Ovary (tissue), 9 donors: ENCODE results near the gene GPR158. TPM values are rescaled to one million over a fixed set of nuclear protein-coding genes. Genes with fewer than 3 reads are reported as not detected.

Source experiments
- DNase-seq, 5 donors: peaks; one replicate each; pipeline ENCODE4 v3.0.0-alpha.2; 2019 to 2020
- H3K27ac ChIP-seq, 2 donors: fragments of 200-600 bp; one replicate each; pipeline versions ENCODE4 v1.5.1 to v1.8.0; 2019 to 2022
- H3K27me3 ChIP-seq: fragments of 200-600 bp; one replicate; pipeline ENCODE4 v1.8.0; 2022
- H3K36me3 ChIP-seq: fragments of 200-600 bp; sonication (generic); one replicate; pipeline ENCODE4 v1.5.1; 2019
- H3K4me1 ChIP-seq: one replicate; pipeline ENCODE4 v1.8.1; 2013; ENCODE audit warnings: mild to moderate bottlenecking, moderate library complexity; ENCODE audit not compliant: insufficient read depth
- H3K4me3 ChIP-seq: fragments of 200-600 bp; sonication (generic); one replicate; pipeline ENCODE4 v1.5.1; 2017
- H3K9me3 ChIP-seq, 2 donors: fragments of 200-600 bp in 1 of 2; sonication (generic) in 1 of 2; one replicate each; pipeline versions ENCODE4 v1.5.1 to v1.8.1; 2013 to 2019; ENCODE audit warnings: mild to moderate bottlenecking in 1 of 2, moderate library complexity in 1 of 2
- CTCF ChIP-seq, 3 donors: fragments of 450-650 bp in 2 of 3; fragments of 200-600 bp in 1 of 3; IDR thresholded peaks; one replicate each; pipeline versions ENCODE4 v1.5.1 to v1.8.0; 2016 to 2022; ENCODE audit warnings: antibody characterized with exemption in 3 of 3, mild to moderate bottlenecking in 1 of 3
- EP300 ChIP-seq: sonication (generic); formaldehyde crosslinking; IDR thresholded peaks from one replicate; pipeline ENCODE4 v1.6.1; 2017; ENCODE audit warnings: antibody characterized with exemption
- POLR2A ChIP-seq: fragments of 450-650 bp; IDR thresholded peaks from one replicate; pipeline ENCODE4 v1.6.1; 2017; ENCODE audit warnings: antibody characterized with exemption, mild to moderate bottlenecking, moderate library complexity
- WGBS, 3 donors: extraction: QIAGEN DNeasy Blood & Tissue Kit in 1 of 3; methylation state at CpG; one replicate each; pipeline versions ENCODE4 v1.1.5 to v1.1.7; 2013 to 2017; 5-methylcytosine and 5-hydroxymethylcytosine counted together
- intact Hi-C, 4 donors: fragments of 100-400 bp; cut with DNase I; formaldehyde crosslinking; loops; one replicate each; pipeline versions ENCODE4 v1.11.0 to v1.15.1; 2022 to 2023
- polyA plus RNA-seq, 2 donors: library from polyadenylated mRNA; stranded (reverse); fragments of 200-250 nt in 1 of 2; fragments of 350-450 nt in 1 of 2; fragmentation: Illumina TruSeq in 1 of 2; extraction: RNeasy Lipid Tissue Mini Kit (QIAGEN cat#74804) in 1 of 2; gene quantifications; one replicate each; pipeline ENCODE4 v1.2.3, GENCODE V29; 2013 to 2014
- total RNA-seq, 7 donors: library from RNA; depleted of rRNA in 2 of 7; stranded (reverse); fragments of >200 nt in 2 of 7; fragmentation: NEBNext Ultra II Directional in 3 of 7; extraction: Animal tissue kit (Norgen Biotek cat#: 25700) in 3 of 7; gene quantifications; one replicate each; pipeline versions ENCODE4 v1.1.0 to v1.2.4, GENCODE V29; 2016 to 2023
- donor health status: DM: no; HTN: no; CAD: no; lungs with moderate emphysema.
- donor health status: DM: no; HTN: no; CAD: no.
- donor health status: Bipolar disorder and iron deficiency.
- donor health status: DM: yes; HTN: yes; CAD: no.
- donor health status: DM: no; HTN: no; CAD: no.
- donor health status: DM: yes; HTN: yes; CAD: no.

Gene GPR158
- total and polyA plus RNA-seq, 9 donors = 0.10 to 0.47 (median 0.17) TPM; not detected in 1

GRCh38 chr10:25388862-25389206 lies 214.0 kb downstream of the GPR158 start:
- intact Hi-C loops = no loop called here
- H3K4me3 ChIP-seq = no peak overlapping the region
- no peaks in the 10 kb centered on the region for H3K36me3 ChIP-seq
- H3K4me1 ChIP-seq = no peaks in the 10 kb centered on the region
- TF ChIP-seq CTCF (IDR thresholded peaks at IDR 0.05) (no peak), EP300 (no peak), POLR2A (no peak)
- H3K27me3 ChIP-seq = no peaks in the 10 kb centered on the region
- no peak for DNase-seq
- H3K27ac ChIP-seq = no peak overlapping the region
- no peaks in the 10 kb centered on the region for H3K9me3 ChIP-seq

GRCh38 chr10:25390733-25391132 lies 215.9 kb downstream of the GPR158 start:
- Histone ChIP-seq H3K36me3 (no peaks in the 10 kb centered on the region), H3K4me3 (no peak overlapping the region), H3K4me1 (no peaks in the 10 kb centered on the region), H3K27ac (no peak overlapping the region), H3K27me3 (no peaks in the 10 kb centered on the region), H3K9me3 (no peaks in the 10 kb centered on the region)
- no peak for DNase-seq
- WGBS, 3 donors = 47 to 68% (median 60%) methylated on average over 3 of the region's 3 CpGs
- TF ChIP-seq CTCF (IDR thresholded peaks at IDR 0.05) (no peak), POLR2A (no peak), EP300 (no peak)
- intact Hi-C loops = no loop called here

GRCh38 chr10:25392132-25392531 lies 217.3 kb downstream of the GPR158 start:
- H3K9me3 ChIP-seq = no peaks in the 10 kb centered on the region
- no peak overlapping the region for H3K4me3 ChIP-seq
- H3K27me3 ChIP-seq = no peaks in the 10 kb centered on the region
- TF ChIP-seq EP300 = no peak
- no peak for TF ChIP-seq POLR2A
- TF ChIP-seq CTCF (IDR thresholded peaks at IDR 0.05) = no peak
- intact Hi-C loops = no loop called here
- peak in 1 of 5 donors; percentile 5 for DNase-seq
- H3K27ac ChIP-seq = no peak overlapping the region
- 75 to 82% (median 78%) methylated on average over 3 of the region's 3 CpGs for WGBS, 3 donors
- H3K4me1 ChIP-seq = no peaks in the 10 kb centered on the region
- no peaks in the 10 kb centered on the region for H3K36me3 ChIP-seq

- Histone ChIP-seq H3K36me3 (no peaks in the 10 kb centered on the region), H3K27me3 (no peaks in the 10 kb centered on the region), H3K4me1 (no peaks in the 10 kb centered on the region), H3K27ac (no peak overlapping the region), H3K9me3 (no peaks in the 10 kb centered on the region), H3K4me3 (no peak overlapping the region)
- WGBS, 3 donors = 56 to 67% (median 58%) methylated on average over 2 of the region's 2 CpGs
- intact Hi-C loops = no loop called here
- no peak for DNase-seq
- TF ChIP-seq CTCF (IDR thresholded peaks at IDR 0.05) = no peak
- no peak for TF ChIP-seq POLR2A
- no peak for TF ChIP-seq EP300
Measured at GRCh38 chr10:25393621-25394020, 218.8 kb downstream of the GPR158 start.

GRCh38 chr10:25398680-25399079 lies 223.9 kb downstream of the GPR158 start:
- no peak overlapping the region for H3K4me3 ChIP-seq
- TF ChIP-seq CTCF (IDR thresholded peaks at IDR 0.05) (no peak), EP300 (no peak), POLR2A (no peak)
- H3K27me3 ChIP-seq = no peaks in the 10 kb centered on the region
- WGBS, 3 donors = 40 to 48% (median 43%) methylated on average over 3 of the region's 3 CpGs
- H3K9me3 ChIP-seq = no peaks in the 10 kb centered on the region
- no peaks in the 10 kb centered on the region for H3K36me3 ChIP-seq
- H3K27ac ChIP-seq = no peak overlapping the region
- intact Hi-C loops = no loop called here
- H3K4me1 ChIP-seq = no peaks in the 10 kb centered on the region
- no peak for DNase-seq
